GM12878 (cell line): ENCODE results near the gene SLC35C1. TPM values are rescaled to one million over a fixed set of nuclear protein-coding genes. Genes with fewer than 3 reads are reported as not detected.

Source experiments
- ATAC-seq: fragments of 200-7000 bp; cut with Tn5 transposase; 3 replicates; pipeline ENCODE4 v1.9.1; 2020; ENCODE audit warnings: mild to moderate bottlenecking, moderate library complexity
- BruUV-seq: library from RNA; stranded (reverse); fragments of 400-500 nt; replicated peaks from 2 replicates; lab custom pipeline; 2021; lab: Mats Ljungman, UMichigan
- CTCF ChIA-PET: fragments of 300-600 bp; sonication (Branson Sonifier 250); formaldehyde crosslinking; extraction: SDS; loops from one replicate; lab custom pipeline; 2021; ENCODE audit warnings: inconsistent platforms; lab: Yijun Ruan, JAX
- POLR2A ChIA-PET: fragments of 350-600 bp; formaldehyde crosslinking; extraction: SDS; loops from one replicate; lab custom pipeline; 2021; ENCODE audit warnings: inconsistent platforms; lab: Charles Lee
- RAD21 ChIA-PET: fragments of 300-600 bp; sonication (Branson Sonifier 250); formaldehyde crosslinking; loops from one replicate; lab custom pipeline; 2023; ENCODE audit warnings: antibody characterized with exemption; ENCODE audit not compliant: unreplicated experiment; lab: Charles Lee
- SMC1A ChIA-PET: fragments of 300-600 bp; sonication (Branson Sonifier 250); formaldehyde crosslinking; loops from one replicate; lab custom pipeline; 2023; ENCODE audit not compliant: unreplicated experiment, uncharacterized antibody; lab: Charles Lee
- DNase-seq: peaks from one replicate; pipeline ENCODE4 v3.0.0-alpha.2; 2011; ENCODE audit warnings: low read depth, low spot score
- FAIRE-seq: peaks from 3 replicates; lab custom pipeline; 2011; peaks lifted over from hg19 to GRCh38; lab: Jason Lieb, UNC
- H2AFZ ChIP-seq: 2 replicates; pipeline ENCODE4 v1.6.0; 2011; ENCODE audit warnings: low read depth, low read length, control low read depth; ENCODE audit not compliant: control insufficient read depth
- H3K27ac ChIP-seq: 2 replicates; pipeline ENCODE4 v1.5.1; 2011; ENCODE audit warnings: control low read depth; ENCODE audit not compliant: control insufficient read depth, insufficient read depth
- H3K27me3 ChIP-seq, 2 experiments: replicated peaks in 1 of 2; 2 replicates each; pipeline versions ENCODE4 v1.6.0 to v1.6.1; 2011; ENCODE audit warnings: low read length in 1 of 2; ENCODE audit not compliant: control insufficient read depth in 2 of 2, insufficient read depth in 2 of 2
- H3K36me3 ChIP-seq, 2 experiments: 2 replicates each; pipeline ENCODE4 v1.5.1; 2011; ENCODE audit warnings: low read length in 1 of 2; ENCODE audit not compliant: control insufficient read depth in 2 of 2, insufficient read depth in 2 of 2
- H3K4me1 ChIP-seq: 2 replicates; pipeline ENCODE4 v1.6.1; 2011; ENCODE audit warnings: mild to moderate bottlenecking, low read length, moderate library complexity, mixed read lengths; ENCODE audit not compliant: control insufficient read depth, insufficient read depth
- H3K4me2 ChIP-seq: 2 replicates; pipeline ENCODE4 v1.6.0; 2011; ENCODE audit warnings: control low read depth; ENCODE audit not compliant: control insufficient read depth, insufficient read depth
- H3K4me3 ChIP-seq: fragments of 200-600 bp; sonication (generic); 2 replicates; pipeline ENCODE4 v1.5.1; 2016
- H3K79me2 ChIP-seq: 2 replicates; pipeline ENCODE4 v1.6.0; 2011; ENCODE audit warnings: low read length; ENCODE audit not compliant: control insufficient read depth, insufficient read depth
- H3K9ac ChIP-seq: 2 replicates; pipeline ENCODE4 v1.8.0; 2011; ENCODE audit warnings: low read length, control low read depth, mixed read lengths; ENCODE audit not compliant: control insufficient read depth, insufficient read depth
- H3K9me3 ChIP-seq: replicated peaks from 3 replicates; pipeline ENCODE4 v1.5.1; 2011; ENCODE audit warnings: mild to moderate bottlenecking, low read length; ENCODE audit not compliant: control insufficient read depth, insufficient read depth
- H4K20me1 ChIP-seq: 2 replicates; pipeline ENCODE4 v1.6.0; 2011; ENCODE audit not compliant: control insufficient read depth, insufficient read depth
- BCL11A ChIP-seq: IDR thresholded peaks from 2 replicates; pipeline ENCODE4 v1.6.1; 2011; ENCODE audit warnings: low read depth, low read length
- CHD2 ChIP-seq: IDR thresholded peaks from 2 replicates; pipeline ENCODE4 v1.6.1; 2011; ENCODE audit warnings: low read depth, low read length, improper control_type of control experiment, borderline replicate concordance
- E2F4 ChIP-seq: IDR thresholded peaks from 2 replicates; pipeline ENCODE4 v1.6.1; 2012; ENCODE audit warnings: low read depth, low read length, improper control_type of control experiment
- ETV6 ChIP-seq, 2 experiments: fragments of 450-650 bp in 1 of 2; IDR thresholded peaks in 1 of 2; conservative IDR thresholded peaks in 1 of 2; 2 replicates each; pipeline ENCODE4 v1.6.1; 2014; ENCODE audit warnings: antibody characterized with exemption in 1 of 2, borderline replicate concordance in 1 of 2, low read depth in 1 of 2, mild to moderate bottlenecking in 1 of 2, moderate library complexity in 1 of 2
- HDAC2 ChIP-seq: fragments of 200-600 bp; sonication (generic); IDR thresholded peaks from 2 replicates; pipeline ENCODE4 v1.6.1; 2017
- KDM1A ChIP-seq: fragments of 200-600 bp; sonication (generic); IDR thresholded peaks from 2 replicates; pipeline ENCODE4 v1.6.1; 2016; ENCODE audit warnings: borderline replicate concordance
- LARP7 ChIP-seq: fragments of 450-650 bp; IDR thresholded peaks from 2 replicates; pipeline ENCODE4 v1.6.1; 2017; ENCODE audit warnings: mild to moderate bottlenecking
- MYB ChIP-seq: fragments of 150-350 bp; IDR thresholded peaks from 2 replicates; pipeline ENCODE4 v1.6.1; 2014; ENCODE audit warnings: mild to moderate bottlenecking, low read depth, low read length, borderline replicate concordance
- PML ChIP-seq: IDR thresholded peaks from 2 replicates; pipeline ENCODE4 v1.6.1; 2012; ENCODE audit warnings: low read length, inconsistent platforms
- POLR2AphosphoS5 ChIP-seq: IDR thresholded peaks from 2 replicates; pipeline ENCODE4 v1.6.1; 2011; ENCODE audit warnings: mild to moderate bottlenecking, low read length, inconsistent platforms
- STAT3 ChIP-seq: IDR thresholded peaks from 2 replicates; pipeline ENCODE4 v1.6.1; 2011; ENCODE audit warnings: low read depth, low read length, improper control_type of control experiment
- TCF7 ChIP-seq: IDR thresholded peaks from 2 replicates; pipeline ENCODE4 v1.6.1; 2014; ENCODE audit warnings: antibody characterized with exemption, borderline replicate concordance
- ZBED1 ChIP-seq: IDR thresholded peaks from 2 replicates; pipeline ENCODE4 v1.6.1; 2016; ENCODE audit warnings: borderline replicate concordance
- ZZZ3 ChIP-seq: IDR thresholded peaks from 2 replicates; pipeline ENCODE4 v1.6.1; 2011; ENCODE audit warnings: low read depth; ENCODE audit not compliant: control insufficient read depth, insufficient read length
- WGBS: methylation state at CpG from one replicate; pipeline ENCODE4 v1.1.6; 2016; ENCODE audit warnings: low lambda C conversion rate; ENCODE audit not compliant: insufficient replicate concordance, insufficient coverage; ENCODE audit errors: missing lambda C conversion rate; 5-methylcytosine and 5-hydroxymethylcytosine counted together
- in situ Hi-C: fragments of 300-500 bp; cut with MboI; formaldehyde crosslinking; loops from 9 replicates; pipeline ENCODE4 v1.14.3; 2018; ENCODE audit warnings: mixed read lengths
- intact Hi-C: fragments of 100-400 bp; cut with micrococcal nuclease; formaldehyde crosslinking; loops from one replicate; pipeline ENCODE4 v1.14.2; 2022; ENCODE audit not compliant: unreplicated experiment
- polyA plus RNA-seq, 11 experiments: library from polyadenylated mRNA; depleted of rRNA in 4 of 11; unstranded in 6 of 11; stranded (reverse) in 5 of 11; fragments of >200 nt; fragmentation: Nextera tagmentation in 4 of 11; fragmentation: Illumina TruSeq in 1 of 11; extraction: Ambion mirVana in 4 of 11; extraction: Trizol in 1 of 11; gene quantifications; 1 replicate in 1 of 11; 2 replicates in 10 of 11; pipeline versions ENCODE4 v1.2.1 to v1.2.3, GENCODE V29; 2011 to 2016; ENCODE audit warnings: inconsistent platforms in 2 of 11, missing spikeins in 2 of 11, low read depth in 1 of 11
- total RNA-seq, 4 experiments: library from RNA; depleted of rRNA in 3 of 4; stranded (reverse); fragments of >200 nt in 3 of 4; fragmentation: Illumina TruSeq in 1 of 4; extraction: Trizol in 1 of 4; gene quantifications; 2 replicates each; pipeline versions ENCODE4 v1.2.1 to v1.2.3, GENCODE V29; 2013 to 2021
- TF ChIP-seq, protein P1 (sequence below): fragments of 450-650 bp; IDR thresholded peaks from 2 replicates; pipeline ENCODE4 v1.6.1; 2017; ENCODE audit warnings: low read depth, mild to moderate bottlenecking, moderate library complexity
- TF ChIP-seq, protein P2 (sequence below): fragments of 450-650 bp; formaldehyde crosslinking; IDR thresholded peaks from 2 replicates; pipeline ENCODE4 v1.4.0; 2022; ENCODE audit warnings: mild to moderate bottlenecking, moderate library complexity
- TF ChIP-seq, protein P3 (sequence below): fragments of 450-650 bp; IDR thresholded peaks from 2 replicates; pipeline ENCODE4 v1.6.1; 2016; ENCODE audit warnings: mild to moderate bottlenecking

SLC35C1 gene
- total and polyA plus RNA-seq, 10 of the 15 experiments (the other 5 are each of a cell fraction or from before 2014, with no cell fraction given) = 0.55 to 9.7 (median 4.3) TPM

- Histone ChIP-seq H3K4me1 (no peaks in the 10 kb centered on the region; the same call in 1 of the 2 replicates), H3K4me2 (no peak overlapping the region), H3K36me3 (no peaks in the 10 kb centered on the region), H3K27me3 (no peaks in the 10 kb centered on the region; a peak in 1 of 4 replicates), H3K9me3 (no peaks in the 10 kb centered on the region), H3K4me3 (no peak overlapping the region), H2AFZ (no peak overlapping the region), H4K20me1 (no peaks in the 10 kb centered on the region), H3K27ac (no peak overlapping the region), H3K9ac (no peak overlapping the region), H3K79me2 (no peaks in the 10 kb centered on the region)
- in situ Hi-C loops (loop anchor here (10.0 kb wide), 1 partner anchor 403 kb away; no protein-coding TSS in a partner anchor), intact Hi-C loops (loop anchor here (10.0 kb wide), 1 partner anchor 663 kb away; no protein-coding TSS in a partner anchor)
- BruUV-seq = no TSS peak
- CTCF ChIA-PET = no interaction called here
- WGBS = 48% methylated on average over 9 of the region's 9 CpGs
- no peak for ATAC-seq
- POLR2A ChIA-PET = no interaction called here
- SMC1A ChIA-PET = no interaction called here
- DNase-seq = no peak
- RAD21 ChIA-PET = interaction anchor here (1.2 kb wide), 1 partner anchor 58 kb away, joined by 4 read pairs; no protein-coding TSS in a partner anchor
- FAIRE-seq = no peak
- TF ChIP-seq ZZZ3 (no peak), CHD2 (no peak), PML (no peak), ETV6 (conservative IDR thresholded peaks at IDR 0.05 in 1 of 2, IDR thresholded peaks at IDR 0.05 in 1 of 2; ENCODE audit: borderline replicate concordance in 1 of 2, low read depth in 1 of 2) (no peak), BCL11A (no peak), KDM1A (no peak), HDAC2 (no peak), LARP7 (no peak), STAT3 (no peak), MYB (no peak), ZBED1 (no peak), POLR2AphosphoS5 (no peak), E2F4 (no peak), TCF7 (no peak)
- TF ChIP-seq, protein P1, sequence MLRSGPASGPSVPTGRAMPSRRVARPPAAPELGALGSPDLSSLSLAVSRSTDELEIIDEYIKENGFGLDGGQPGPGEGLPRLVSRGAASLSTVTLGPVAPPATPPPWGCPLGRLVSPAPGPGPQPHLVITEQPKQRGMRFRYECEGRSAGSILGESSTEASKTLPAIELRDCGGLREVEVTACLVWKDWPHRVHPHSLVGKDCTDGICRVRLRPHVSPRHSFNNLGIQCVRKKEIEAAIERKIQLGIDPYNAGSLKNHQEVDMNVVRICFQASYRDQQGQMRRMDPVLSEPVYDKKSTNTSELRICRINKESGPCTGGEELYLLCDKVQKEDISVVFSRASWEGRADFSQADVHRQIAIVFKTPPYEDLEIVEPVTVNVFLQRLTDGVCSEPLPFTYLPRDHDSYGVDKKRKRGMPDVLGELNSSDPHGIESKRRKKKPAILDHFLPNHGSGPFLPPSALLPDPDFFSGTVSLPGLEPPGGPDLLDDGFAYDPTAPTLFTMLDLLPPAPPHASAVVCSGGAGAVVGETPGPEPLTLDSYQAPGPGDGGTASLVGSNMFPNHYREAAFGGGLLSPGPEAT = no peak
- TF ChIP-seq, protein P2, sequence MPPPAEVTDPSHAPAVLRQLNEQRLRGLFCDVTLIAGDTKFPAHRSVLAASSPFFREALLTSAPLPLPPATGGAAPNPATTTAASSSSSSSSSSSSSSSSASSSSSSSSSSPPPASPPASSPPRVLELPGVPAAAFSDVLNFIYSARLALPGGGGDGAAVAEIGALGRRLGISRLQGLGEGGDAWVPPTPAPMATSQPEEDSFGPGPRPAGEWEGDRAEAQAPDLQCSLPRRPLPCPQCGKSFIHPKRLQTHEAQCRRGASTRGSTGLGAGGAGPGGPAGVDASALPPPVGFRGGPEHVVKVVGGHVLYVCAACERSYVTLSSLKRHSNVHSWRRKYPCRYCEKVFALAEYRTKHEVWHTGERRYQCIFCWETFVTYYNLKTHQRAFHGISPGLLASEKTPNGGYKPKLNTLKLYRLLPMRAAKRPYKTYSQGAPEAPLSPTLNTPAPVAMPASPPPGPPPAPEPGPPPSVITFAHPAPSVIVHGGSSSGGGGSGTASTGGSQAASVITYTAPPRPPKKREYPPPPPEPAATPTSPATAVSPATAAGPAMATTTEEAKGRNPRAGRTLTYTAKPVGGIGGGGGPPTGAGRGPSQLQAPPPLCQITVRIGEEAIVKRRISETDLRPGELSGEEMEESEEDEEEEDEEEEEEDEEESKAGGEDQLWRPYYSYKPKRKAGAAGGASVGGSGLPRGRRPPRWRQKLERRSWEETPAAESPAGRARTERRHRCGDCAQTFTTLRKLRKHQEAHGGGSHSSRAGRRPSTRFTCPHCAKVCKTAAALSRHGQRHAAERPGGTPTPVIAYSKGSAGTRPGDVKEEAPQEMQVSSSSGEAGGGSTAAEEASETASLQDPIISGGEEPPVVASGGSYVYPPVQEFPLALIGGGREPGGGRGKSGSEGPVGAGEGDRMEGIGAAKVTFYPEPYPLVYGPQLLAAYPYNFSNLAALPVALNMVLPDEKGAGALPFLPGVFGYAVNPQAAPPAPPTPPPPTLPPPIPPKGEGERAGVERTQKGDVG = no peak
- TF ChIP-seq, protein P3, sequence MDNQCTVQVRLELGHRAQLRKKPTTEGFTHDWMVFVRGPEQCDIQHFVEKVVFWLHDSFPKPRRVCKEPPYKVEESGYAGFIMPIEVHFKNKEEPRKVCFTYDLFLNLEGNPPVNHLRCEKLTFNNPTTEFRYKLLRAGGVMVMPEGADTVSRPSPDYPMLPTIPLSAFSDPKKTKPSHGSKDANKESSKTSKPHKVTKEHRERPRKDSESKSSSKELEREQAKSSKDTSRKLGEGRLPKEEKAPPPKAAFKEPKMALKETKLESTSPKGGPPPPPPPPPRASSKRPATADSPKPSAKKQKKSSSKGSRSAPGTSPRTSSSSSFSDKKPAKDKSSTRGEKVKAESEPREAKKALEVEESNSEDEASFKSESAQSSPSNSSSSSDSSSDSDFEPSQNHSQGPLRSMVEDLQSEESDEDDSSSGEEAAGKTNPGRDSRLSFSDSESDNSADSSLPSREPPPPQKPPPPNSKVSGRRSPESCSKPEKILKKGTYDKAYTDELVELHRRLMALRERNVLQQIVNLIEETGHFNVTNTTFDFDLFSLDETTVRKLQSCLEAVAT = no peak
Measured at GRCh38 chr11:45777127-45777969, 27.6 kb upstream of the SLC35C1 start.
